Suprapubic skin (tissue), 3 donors: ENCODE results near the gene ANK2.

ENCODE experiments used
- CTCF ChIP-seq, 2 donors: fragments of 200-600 bp in 1 of 2; fragments of 450-650 bp in 1 of 2; sonication (generic) in 1 of 2; IDR thresholded peaks; one replicate each; pipeline ENCODE4 v1.5.1; 2016 to 2019; ENCODE audit warnings: antibody characterized with exemption in 2 of 2, mild to moderate bottlenecking in 1 of 2, moderate library complexity in 1 of 2
- POLR2A ChIP-seq, 2 donors: fragments of 450-650 bp; IDR thresholded peaks; one replicate each; pipeline ENCODE4 v1.6.1; 2017; ENCODE audit warnings: antibody characterized with exemption in 2 of 2, mild to moderate bottlenecking in 2 of 2, moderate library complexity in 2 of 2

- TF ChIP-seq CTCF (IDR thresholded peaks at IDR 0.05) = no peak
- TF ChIP-seq POLR2A (IDR thresholded peaks at IDR 0.05) = no peak
Observed at GRCh38 chr4:113248320-113248719, 198.9 kb downstream of the ANK2 start.
